HG02885 (cell line): ENCODE measurements around the gene SYNDIG1.

Source experiments
- ATAC-seq: cut with Tn5 transposase; IDR thresholded peaks from one replicate; pipeline ENCODE4 v1.9.1; 2021; ENCODE audit warnings: mild to moderate bottlenecking; ENCODE audit not compliant: unreplicated experiment, poor library complexity

SYNDIG1 gene

GRCh38 chr20:24445510-24446170 lies 23.8 kb upstream of the SYNDIG1 start:
- no peak for ATAC-seq

GRCh38 chr20:24446811-24447210 lies 22.6 kb upstream of the SYNDIG1 start:
- no peak for ATAC-seq

- ATAC-seq, result no peak
Measured at GRCh38 chr20:24448170-24448569, 21.3 kb upstream of the SYNDIG1 start.

- ATAC-seq, result no peak
Measured at GRCh38 chr20:24449026-24449720, 20.3 kb upstream of the SYNDIG1 start.

GRCh38 chr20:24450177-24450576 lies 19.3 kb upstream of the SYNDIG1 start:
- no peak for ATAC-seq

GRCh38 chr20:24450624-24451376 lies 18.6 kb upstream of the SYNDIG1 start:
- no peak for ATAC-seq

- ATAC-seq, result no peak
Measured at GRCh38 chr20:24451428-24451827, 18.0 kb upstream of the SYNDIG1 start.

- no peak for ATAC-seq
Measured at GRCh38 chr20:24452016-24452415, 17.4 kb upstream of the SYNDIG1 start.

- ATAC-seq, result no peak
Measured at GRCh38 chr20:24452498-24453127, 16.8 kb upstream of the SYNDIG1 start.

GRCh38 chr20:24453869-24454268 lies 15.6 kb upstream of the SYNDIG1 start:
- ATAC-seq, result no peak

GRCh38 chr20:24455081-24455480 lies 14.3 kb upstream of the SYNDIG1 start:
- no peak for ATAC-seq

GRCh38 chr20:24456398-24456781 lies 13.0 kb upstream of the SYNDIG1 start:
- no peak for ATAC-seq

- ATAC-seq, result no peak
Measured at GRCh38 chr20:24458436-24458835, 11.0 kb upstream of the SYNDIG1 start.

- no peak for ATAC-seq
Measured at GRCh38 chr20:24459733-24460132, 9.7 kb upstream of the SYNDIG1 start.

GRCh38 chr20:24460712-24461111 lies 8.7 kb upstream of the SYNDIG1 start:
- no peak for ATAC-seq

- ATAC-seq, result no peak
Measured at GRCh38 chr20:24461848-24462247, 7.6 kb upstream of the SYNDIG1 start.

- ATAC-seq, result no peak
Measured at GRCh38 chr20:24462460-24463010, 6.9 kb upstream of the SYNDIG1 start.

- ATAC-seq, result no peak
Measured at GRCh38 chr20:24465159-24465558, 4.3 kb upstream of the SYNDIG1 start.

- ATAC-seq, result no peak
Measured at GRCh38 chr20:24465730-24466129, 3.7 kb upstream of the SYNDIG1 start.

- no peak for ATAC-seq
Measured at GRCh38 chr20:24468401-24469115, 871 bp upstream of the SYNDIG1 start.
